Mucosa of stomach (tissue), 1 donor: ENCODE data around the gene RHD.
"Not testable (repeated sequence)": the region's sequence is repeated elsewhere in the genome, so short reads cannot be mapped to it uniquely, and the experiment has no call there.

ENCODE experiments used
- H3K27me3 ChIP-seq: one replicate; pipeline ENCODE4 v1.7.0; 2013; ENCODE audit warnings: mild to moderate bottlenecking, low read length; ENCODE audit not compliant: control insufficient read depth, insufficient read depth
- H3K36me3 ChIP-seq: one replicate; pipeline ENCODE4 v1.7.0; 2013; ENCODE audit warnings: low read length; ENCODE audit not compliant: control insufficient read depth, insufficient read depth
- H3K4me1 ChIP-seq: one replicate; pipeline ENCODE4 v1.7.0; 2013; ENCODE audit warnings: mild to moderate bottlenecking, low read length; ENCODE audit not compliant: control insufficient read depth, insufficient read depth
- H3K4me3 ChIP-seq: one replicate; pipeline ENCODE4 v1.7.0; 2013; ENCODE audit warnings: low read length
- H3K9ac ChIP-seq: one replicate; pipeline ENCODE4 v1.7.0; 2013; ENCODE audit warnings: mild to moderate bottlenecking, low read length, moderate library complexity
- H3K9me3 ChIP-seq: one replicate; pipeline ENCODE4 v1.7.0; 2013; ENCODE audit warnings: mild to moderate bottlenecking, low read length, moderate library complexity; ENCODE audit not compliant: control insufficient read depth
- donor health status: Pancreatic carcinoma.

The RHD gene

GRCh38 chr1:25272238-25272637, at the start of gene RHD:
Gene RHD, plus strand, starts transcription at chr1:25272509. Its CDS starts 39 bp downstream, at chr1:25272548.
- H3K9ac ChIP-seq, H3K36me3 ChIP-seq, H3K9me3 ChIP-seq, H3K4me3 ChIP-seq, H3K4me1 ChIP-seq, H3K27me3 ChIP-seq: not testable (repeated sequence)

- H3K9me3 ChIP-seq = no peaks in the 10 kb centered on the region
- no peak overlapping the region for H3K9ac ChIP-seq
- no peak overlapping the region for H3K4me3 ChIP-seq
- H3K4me1 ChIP-seq = no peaks in the 10 kb centered on the region
- no peaks in the 10 kb centered on the region for H3K36me3 ChIP-seq
- no peaks in the 10 kb centered on the region for H3K27me3 ChIP-seq
Measured at GRCh38 chr1:25222606-25223005, 49.7 kb upstream of the RHD start.

DNA sequence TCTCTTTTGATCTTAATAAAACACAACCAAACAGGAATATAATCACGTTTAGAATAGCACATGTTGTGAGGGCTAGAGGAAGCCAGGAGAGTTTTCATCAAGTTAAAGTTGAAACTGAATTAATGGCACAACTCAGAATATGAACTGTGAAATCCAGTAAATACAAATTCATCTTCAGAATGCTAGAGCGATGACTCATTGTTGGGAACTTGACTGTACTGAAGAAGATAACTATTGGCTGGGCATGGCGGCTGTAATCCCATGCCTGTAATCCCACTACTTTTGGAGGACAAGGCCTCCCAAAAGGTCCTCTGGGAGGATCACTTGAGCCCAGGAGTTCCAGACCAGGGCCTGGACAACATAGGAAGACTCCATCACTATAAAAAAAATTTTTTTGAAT, 48.8 kb upstream of the RHD start:
- Histone ChIP-seq H3K36me3 (no peaks in the 10 kb centered on the region), H3K4me1 (no peaks in the 10 kb centered on the region), H3K9ac (no peak overlapping the region), H3K4me3 (no peak overlapping the region), H3K9me3 (no peaks in the 10 kb centered on the region), H3K27me3 (no peaks in the 10 kb centered on the region)

GRCh38 chr1:25232027-25232865, 40.1 kb upstream of the RHD start, which contains the start of gene SYF2:
Gene SYF2, minus strand, starts transcription at chr1:25232502. Its CDS starts 35 bp downstream, at chr1:25232467.
- Histone ChIP-seq H3K27me3 (no peaks in the 10 kb centered on the region), H3K4me1 (peaks cover 23% of the 10 kb centered on the region), H3K4me3 (peak within 1 kb of the TSS; percentile 94), H3K36me3 (no peaks in the 10 kb centered on the region), H3K9me3 (no peaks in the 10 kb centered on the region), H3K9ac (peak within 1 kb of the TSS; percentile 91)

GRCh38 chr1:25232866-25233784, 39.2 kb upstream of the RHD start:
- Histone ChIP-seq H3K4me3 (peak overlapping the region; percentile 94), H3K9ac (peak overlapping the region; percentile 91), H3K27me3 (no peaks in the 10 kb centered on the region), H3K4me1 (peaks cover 23% of the 10 kb centered on the region), H3K36me3 (no peaks in the 10 kb centered on the region), H3K9me3 (no peaks in the 10 kb centered on the region)

DNA sequence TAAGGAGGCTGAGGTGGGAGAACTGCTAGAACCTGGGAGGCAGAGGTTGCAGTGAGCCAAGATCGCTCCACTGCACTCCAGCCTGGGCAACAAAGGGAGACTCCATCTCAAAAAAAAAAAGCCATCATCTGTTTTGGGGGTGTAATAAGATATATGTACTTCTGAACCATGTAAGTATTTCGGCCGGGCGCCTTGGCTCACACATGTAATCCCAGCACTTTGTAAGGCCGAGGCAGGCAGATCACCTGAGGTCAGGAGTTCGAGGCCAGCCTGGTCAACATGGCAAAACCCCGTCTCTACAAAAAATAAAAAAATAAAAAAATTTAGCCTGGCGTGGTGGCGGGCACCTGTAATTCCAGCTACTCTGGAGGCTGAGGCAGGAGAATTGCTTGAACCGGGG, 36.9 kb upstream of the RHD start:
- H3K4me3 ChIP-seq, H3K9me3 ChIP-seq, H3K9ac ChIP-seq, H3K36me3 ChIP-seq, H3K27me3 ChIP-seq: not testable (repeated sequence)
- peaks cover 32% of the 10 kb centered on the region for H3K4me1 ChIP-seq

- not testable (repeated sequence) for H3K9ac ChIP-seq, H3K27me3 ChIP-seq, H3K9me3 ChIP-seq, H3K4me3 ChIP-seq, H3K36me3 ChIP-seq
- peaks cover 31% of the 10 kb centered on the region for H3K4me1 ChIP-seq
Measured at GRCh38 chr1:25236261-25236660, 36.0 kb upstream of the RHD start.

DNA sequence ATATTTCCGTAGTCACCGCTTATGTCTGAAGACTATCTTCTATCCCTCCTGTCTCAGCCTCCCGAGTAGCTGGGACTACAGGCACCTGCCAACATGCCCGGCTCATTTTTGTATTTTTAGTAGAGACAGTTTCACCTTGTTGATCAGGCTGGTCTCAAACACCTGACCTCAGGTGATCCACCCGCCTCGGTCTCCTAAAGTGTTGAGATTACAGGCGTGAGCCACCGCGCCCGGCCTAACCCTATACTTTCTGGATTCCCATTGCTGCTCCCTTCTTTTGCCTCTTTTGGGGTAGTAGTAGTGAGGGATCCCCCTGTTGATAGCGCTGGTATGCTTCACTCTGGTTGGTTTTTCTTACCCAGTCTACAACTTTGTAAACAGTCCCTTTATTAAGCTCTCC, 34.3 kb upstream of the RHD start:
- Histone ChIP-seq H3K4me1 (peaks cover 20% of the 10 kb centered on the region), H3K9ac (no peak overlapping the region), H3K9me3 (no peaks in the 10 kb centered on the region), H3K4me3 (no peak overlapping the region), H3K27me3 (no peaks in the 10 kb centered on the region), H3K36me3 (no peaks in the 10 kb centered on the region)

GRCh38 chr1:25239681-25240541, 32.4 kb upstream of the RHD start:
- Histone ChIP-seq H3K36me3 (no peaks in the 10 kb centered on the region), H3K9me3 (no peaks in the 10 kb centered on the region), H3K4me1 (peaks cover 20% of the 10 kb centered on the region), H3K4me3 (peak overlapping the region; percentile 52), H3K27me3 (no peaks in the 10 kb centered on the region), H3K9ac (peak overlapping the region; percentile 66)

- no peaks in the 10 kb centered on the region for H3K36me3 ChIP-seq
Measured at GRCh38 chr1:25243907-25244306, 28.4 kb upstream of the RHD start.

DNA sequence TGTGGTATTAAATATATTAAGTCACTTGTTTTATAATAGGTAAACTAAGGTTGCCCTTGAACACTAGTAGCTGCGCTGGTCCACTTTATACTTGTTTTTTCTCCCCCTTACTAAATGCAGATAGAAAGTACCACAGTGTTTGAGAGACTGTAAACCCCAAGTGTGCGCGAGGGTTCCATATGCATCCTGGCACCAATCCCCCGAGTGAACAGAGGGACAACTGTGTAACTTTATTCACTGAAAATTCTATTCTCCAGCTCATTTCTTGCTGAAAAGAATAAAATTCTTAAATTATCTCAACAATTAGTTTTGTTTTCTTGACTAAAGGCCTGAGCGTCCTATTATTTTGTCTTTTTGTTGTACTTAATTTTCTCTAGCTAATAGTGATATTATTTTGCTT, 26.9 kb upstream of the RHD start:
- H3K4me1 ChIP-seq = peaks cover 16% of the 10 kb centered on the region
- H3K27me3 ChIP-seq = no peaks in the 10 kb centered on the region
- peak overlapping the region; percentile 92 for H3K4me3 ChIP-seq
- peak overlapping the region; percentile 100 for H3K9ac ChIP-seq
- H3K9me3 ChIP-seq = no peaks in the 10 kb centered on the region
- no peaks in the 10 kb centered on the region for H3K36me3 ChIP-seq

More at GRCh38 chr1:25243907-25244306, 28.4 kb upstream of the RHD start:
- no peak overlapping the region for H3K4me3 ChIP-seq
- no peak overlapping the region for H3K9ac ChIP-seq
- H3K27me3 ChIP-seq = no peaks in the 10 kb centered on the region
- no peaks in the 10 kb centered on the region for H3K9me3 ChIP-seq
- H3K4me1 ChIP-seq = peaks cover 25% of the 10 kb centered on the region
